GM06990 (cell line): ENCODE data around the gene MYO7A.

Source experiments
- DNase-seq: peaks from one replicate; pipeline ENCODE4 v3.0.0-alpha.2; 2011; ENCODE audit not compliant: insufficient read length; ENCODE audit errors: extremely low read depth
- H3K27me3 ChIP-seq: replicated peaks from 2 replicates; pipeline ENCODE4 v1.6.0; 2011; ENCODE audit warnings: low read length; ENCODE audit not compliant: control insufficient read depth, insufficient read depth
- H3K36me3 ChIP-seq: 2 replicates; pipeline ENCODE4 v1.5.1; 2011; ENCODE audit warnings: low read length; ENCODE audit not compliant: control insufficient read depth, insufficient read depth
- H3K4me3 ChIP-seq: replicated peaks from 2 replicates; pipeline ENCODE4 v1.5.1; 2011; ENCODE audit warnings: low read depth, mild to moderate bottlenecking, control low read depth, low read length
- TF ChIP-seq, protein P1 (sequence below): IDR thresholded peaks from 2 replicates; pipeline ENCODE4 v1.5.1; 2011; ENCODE audit warnings: low read length, control low read depth, mild to moderate bottlenecking, inconsistent platforms; ENCODE audit not compliant: insufficient read depth, poor library complexity, severe bottlenecking

MYO7A gene

DNA sequence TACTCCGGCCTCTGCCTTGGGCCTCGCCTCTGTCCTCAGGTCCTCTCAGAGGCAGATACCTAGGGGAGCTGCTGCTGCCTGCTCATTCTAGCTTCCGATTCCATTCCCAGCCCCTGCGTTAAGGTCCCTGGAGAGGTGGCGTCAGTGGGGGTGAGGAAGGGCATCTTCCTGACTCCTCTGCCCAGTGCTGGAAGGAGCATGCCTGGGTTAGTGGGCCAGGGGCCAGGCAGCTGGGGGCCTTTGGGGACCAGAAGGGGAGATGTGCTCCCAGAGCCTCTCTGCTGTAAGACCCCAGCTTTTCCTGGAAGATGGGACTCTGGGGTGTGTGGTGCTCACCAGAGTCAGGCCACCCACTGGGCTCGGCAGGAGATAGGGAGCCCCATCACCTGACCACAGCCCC lies 3.6 kb upstream of the MYO7A start:
- Histone ChIP-seq H3K27me3 (peaks cover 1% of the 10 kb centered on the region), H3K36me3 (no peaks in the 10 kb centered on the region), H3K4me3 (no peak overlapping the region)
- no peak for DNase-seq
- TF ChIP-seq, protein P1, sequence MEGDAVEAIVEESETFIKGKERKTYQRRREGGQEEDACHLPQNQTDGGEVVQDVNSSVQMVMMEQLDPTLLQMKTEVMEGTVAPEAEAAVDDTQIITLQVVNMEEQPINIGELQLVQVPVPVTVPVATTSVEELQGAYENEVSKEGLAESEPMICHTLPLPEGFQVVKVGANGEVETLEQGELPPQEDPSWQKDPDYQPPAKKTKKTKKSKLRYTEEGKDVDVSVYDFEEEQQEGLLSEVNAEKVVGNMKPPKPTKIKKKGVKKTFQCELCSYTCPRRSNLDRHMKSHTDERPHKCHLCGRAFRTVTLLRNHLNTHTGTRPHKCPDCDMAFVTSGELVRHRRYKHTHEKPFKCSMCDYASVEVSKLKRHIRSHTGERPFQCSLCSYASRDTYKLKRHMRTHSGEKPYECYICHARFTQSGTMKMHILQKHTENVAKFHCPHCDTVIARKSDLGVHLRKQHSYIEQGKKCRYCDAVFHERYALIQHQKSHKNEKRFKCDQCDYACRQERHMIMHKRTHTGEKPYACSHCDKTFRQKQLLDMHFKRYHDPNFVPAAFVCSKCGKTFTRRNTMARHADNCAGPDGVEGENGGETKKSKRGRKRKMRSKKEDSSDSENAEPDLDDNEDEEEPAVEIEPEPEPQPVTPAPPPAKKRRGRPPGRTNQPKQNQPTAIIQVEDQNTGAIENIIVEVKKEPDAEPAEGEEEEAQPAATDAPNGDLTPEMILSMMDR, result no peak

DNA sequence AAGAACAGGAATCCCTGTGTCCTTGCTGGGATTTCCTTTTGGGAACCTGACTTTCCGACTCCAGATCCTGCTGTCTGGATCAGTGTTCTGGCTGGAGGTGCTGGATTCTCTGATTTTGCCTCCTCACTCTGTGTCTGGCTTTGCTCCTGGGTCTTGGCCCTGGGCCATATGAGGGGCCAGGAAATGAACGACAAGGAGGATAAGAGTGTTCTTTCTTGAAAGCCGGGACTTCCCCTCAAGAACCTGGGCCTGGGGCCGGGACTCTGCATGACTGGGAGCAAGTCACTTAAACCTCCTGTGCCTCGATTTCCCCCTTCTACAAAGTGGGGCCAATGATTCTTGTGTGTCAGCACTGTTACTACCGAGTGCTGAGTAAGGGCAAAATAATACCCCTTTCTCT lies 2.9 kb upstream of the MYO7A start:
- Histone ChIP-seq H3K4me3 (no peak overlapping the region), H3K27me3 (peaks cover 1% of the 10 kb centered on the region), H3K36me3 (no peaks in the 10 kb centered on the region)
- TF ChIP-seq, protein P1, result no peak
- DNase-seq, result no peak

DNA sequence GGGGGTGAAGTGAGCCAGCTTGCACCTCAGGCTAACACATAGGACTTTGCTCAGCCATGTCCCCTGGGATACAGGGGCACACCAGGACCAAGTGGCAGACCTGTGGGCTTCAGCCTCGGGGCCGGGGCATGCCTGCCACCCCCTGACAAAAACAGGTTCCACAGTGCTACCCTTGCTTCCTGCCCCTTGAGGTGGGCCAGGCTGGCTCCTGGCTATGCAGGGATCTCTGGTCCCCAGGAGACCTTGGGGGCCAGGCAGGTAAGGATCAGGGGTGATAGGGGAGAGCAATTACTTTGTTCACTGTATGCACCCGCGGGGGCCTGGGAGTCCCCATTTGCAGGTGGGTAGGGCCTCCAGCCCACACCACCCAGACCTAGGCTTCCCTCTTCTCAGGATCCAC lies 2.4 kb upstream of the MYO7A start:
- H3K4me3 ChIP-seq, result no peak overlapping the region
- TF ChIP-seq, protein P1, result no peak

DNA sequence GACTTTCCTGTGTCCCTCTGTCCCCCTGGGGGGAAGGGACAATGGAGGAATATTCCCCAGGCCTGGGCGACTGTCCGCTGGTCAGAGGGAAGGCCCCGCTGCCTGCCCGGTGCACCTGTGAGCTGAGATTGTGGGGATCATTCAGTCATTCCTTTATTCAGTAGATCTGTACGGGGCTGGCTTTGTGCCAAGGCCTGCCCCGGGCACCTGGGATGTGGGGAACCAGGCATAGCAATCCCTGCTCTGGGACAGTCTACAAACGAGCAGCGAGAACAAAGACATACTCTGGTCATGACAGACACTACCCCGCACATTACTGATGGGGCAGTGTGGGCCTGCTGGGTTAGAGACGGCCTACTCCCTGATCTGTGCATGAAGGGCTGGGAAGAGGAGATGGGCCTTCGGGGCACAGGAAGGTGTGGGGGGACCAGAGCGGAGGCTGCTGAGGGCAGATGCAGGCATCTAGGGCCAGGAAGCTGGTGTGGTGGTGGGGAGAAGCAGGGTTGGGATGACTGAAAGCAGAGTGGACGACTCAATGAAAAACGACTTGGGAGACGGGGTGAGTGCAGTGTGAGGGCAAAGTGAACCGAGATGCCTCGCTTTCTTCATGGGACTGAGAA lies 1.8 kb upstream of the MYO7A start:
- peaks cover 1% of the 10 kb centered on the region for H3K27me3 ChIP-seq
- TF ChIP-seq, protein P1, result no peak
- no peak overlapping the region for H3K4me3 ChIP-seq
- no peaks in the 10 kb centered on the region for H3K36me3 ChIP-seq
- DNase-seq, result no peak

More for the DNA sequence above, 2.4 kb upstream of the MYO7A start:
- DNase-seq, result no peak
- Histone ChIP-seq H3K27me3 (peaks cover 1% of the 10 kb centered on the region), H3K36me3 (no peaks in the 10 kb centered on the region)

DNA sequence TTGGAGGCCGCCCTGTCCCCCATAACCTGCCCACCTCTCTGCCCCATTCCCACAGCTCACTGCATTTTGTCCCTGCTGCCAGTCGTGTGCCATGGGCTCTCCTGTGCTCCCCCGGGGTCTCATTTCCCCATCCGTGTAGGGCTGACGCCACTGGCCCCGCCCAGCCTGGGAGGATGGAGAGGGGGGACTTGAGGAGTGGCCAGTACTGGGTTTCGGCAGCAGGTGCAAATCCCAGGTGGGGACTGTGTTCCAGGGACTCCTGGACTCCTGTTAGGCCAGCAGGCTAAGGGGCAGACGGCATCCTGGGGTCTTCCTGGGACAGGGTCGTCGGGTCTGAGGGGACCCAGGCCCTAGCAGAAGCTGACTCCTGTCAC lies 1.2 kb upstream of the MYO7A start:
- no peak overlapping the region for H3K4me3 ChIP-seq
- TF ChIP-seq, protein P1, result no peak
- no peak for DNase-seq
- no peaks in the 10 kb centered on the region for H3K36me3 ChIP-seq
- peaks cover 1% of the 10 kb centered on the region for H3K27me3 ChIP-seq

DNA sequence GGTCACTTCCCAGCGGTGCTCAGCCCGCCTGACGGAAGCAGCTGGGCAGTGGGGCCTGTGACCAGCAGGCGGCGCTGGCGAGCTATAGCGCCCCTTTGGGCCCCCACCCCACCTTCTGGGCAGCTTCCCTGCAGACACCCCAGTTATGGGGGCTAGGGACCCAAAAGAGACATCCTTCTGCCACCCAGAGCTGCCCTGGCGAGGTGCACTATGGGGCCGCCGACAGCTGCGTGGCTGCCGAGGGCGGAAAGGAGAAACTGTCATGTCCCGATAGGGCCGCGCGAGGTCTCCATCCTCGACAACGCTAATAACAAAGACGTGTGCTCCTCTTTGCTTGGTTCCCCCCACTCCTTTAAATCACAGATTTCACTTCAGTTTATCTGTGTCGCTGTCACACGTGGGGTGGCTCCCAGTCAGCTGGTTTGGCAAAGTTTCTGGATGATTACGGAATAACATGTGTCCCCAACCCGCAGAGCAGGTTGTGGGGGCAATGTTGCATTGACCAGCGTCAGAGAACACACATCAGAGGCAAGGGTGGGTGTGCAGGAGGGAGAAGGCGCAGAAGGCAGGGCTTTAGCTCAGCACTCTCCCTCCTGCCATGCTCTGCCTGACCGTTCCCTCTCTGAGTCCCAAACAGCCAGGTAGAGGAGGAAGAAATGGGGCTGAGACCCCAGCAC lies 673 bp upstream of the MYO7A start:
- Histone ChIP-seq H3K36me3 (no peaks in the 10 kb centered on the region), H3K27me3 (peaks cover 1% of the 10 kb centered on the region), H3K4me3 (no peak overlapping the region)
- DNase-seq, result peak; percentile 44
- TF ChIP-seq, protein P1, result peak; percentile 100
